ENCODE data around the gene AFG1L. TPM values are rescaled to one million over a fixed set of nuclear protein-coding genes. Genes with fewer than 3 reads are reported as not detected.

The AFG1L gene
- total and polyA plus RNA-seq, 7 donors = 2.4 to 10.4 (median 5.4) TPM

- intact Hi-C loops (cut with DNase I) = loop anchor here (10.0 kb wide), 2 partner anchors 237 to 377 kb away; no protein-coding TSS in a partner anchor
- Histone ChIP-seq H3K27me3 (ENCODE audit: insufficient read depth in 3 of 3, low read length in 2 of 3) (no peaks in the 10 kb centered on the region), H3K4me3 (no peak overlapping the region), H3K4me1 (no peaks in the 10 kb centered on the region), H3K9me3 (no peaks in the 10 kb centered on the region), H3K36me3 (ENCODE audit: insufficient read depth in 1 of 2, low read depth in 1 of 2) (no peaks in the 10 kb centered on the region), H3K27ac (no peak overlapping the region)
- peak; percentile 57 for TF ChIP-seq CTCF (IDR thresholded peaks at IDR 0.05)
- ATAC-seq (peak; percentile 64 to 85 (median 66)), DNase-seq (no peak)
Measured at GRCh38 chr6:108492131-108492766, 197.4 kb downstream of the AFG1L start.

GRCh38 chr6:108494434-108494833 is 199.6 kb downstream of the AFG1L start:
- no peak for ATAC-seq
- intact Hi-C loops (cut with DNase I) = loop anchor here (10.0 kb wide), 2 partner anchors 240 to 380 kb away; no protein-coding TSS in a partner anchor

DNA sequence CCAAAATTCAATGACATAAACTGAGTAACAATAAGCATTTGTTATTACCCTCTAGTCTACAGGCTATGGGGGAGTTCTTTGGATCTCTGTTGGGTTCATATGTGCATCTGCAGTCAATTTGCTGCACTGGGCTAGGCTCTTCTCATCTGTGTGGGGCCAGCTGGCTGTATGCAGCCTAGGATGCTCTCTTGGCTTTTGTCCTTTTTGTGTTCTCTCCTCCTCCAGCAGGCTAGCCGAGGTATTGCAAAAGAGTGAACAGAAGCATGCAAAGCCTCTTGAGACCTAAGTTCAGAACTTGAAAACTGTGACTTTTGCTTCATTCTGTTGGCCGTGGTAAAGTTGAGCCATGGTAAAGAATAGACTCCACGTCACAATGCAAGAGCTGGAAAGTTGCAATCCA is 203.0 kb downstream of the AFG1L start:
- no peak for TF ChIP-seq CTCF (IDR thresholded peaks at IDR 0.05)
- WGBS, 3 donors = 49 to 56% (median 55%) methylated on average over 3 of the region's 3 CpGs
- DNase-seq (no peak), ATAC-seq (peak in 2 of 4 donors; percentile 33 to 34)
- H3K27me3 ChIP-seq (ENCODE audit: insufficient read depth in 3 of 3, low read length in 2 of 3) = no peaks in the 10 kb centered on the region
- H3K27ac ChIP-seq = no peak overlapping the region
- intact Hi-C loops (cut with DNase I) = loop anchor here (5.0 to 10.0 kb wide), 3 partner anchors 243 to 386 kb away; no protein-coding TSS in a partner anchor
- no peaks in the 10 kb centered on the region for H3K9me3 ChIP-seq
- H3K4me1 ChIP-seq = no peaks in the 10 kb centered on the region
- H3K36me3 ChIP-seq (ENCODE audit: insufficient read depth in 1 of 2, low read depth in 1 of 2) = no peaks in the 10 kb centered on the region
- H3K4me3 ChIP-seq = no peak overlapping the region

More at GRCh38 chr6:108494434-108494833, 199.6 kb downstream of the AFG1L start:
- Histone ChIP-seq H3K4me1 (no peaks in the 10 kb centered on the region), H3K27ac (no peak overlapping the region), H3K9me3 (no peaks in the 10 kb centered on the region), H3K4me3 (no peak overlapping the region), H3K27me3 (ENCODE audit: insufficient read depth in 3 of 3, low read length in 2 of 3) (no peaks in the 10 kb centered on the region), H3K36me3 (ENCODE audit: insufficient read depth in 1 of 2, low read depth in 1 of 2) (no peaks in the 10 kb centered on the region)
- no peak for TF ChIP-seq CTCF (IDR thresholded peaks at IDR 0.05)
- 86 to 98% (median 91%) methylated on average over 2 of the region's 2 CpGs for WGBS, 3 donors
- no peak for DNase-seq

- no peaks in the 10 kb centered on the region for H3K27me3 ChIP-seq (ENCODE audit: insufficient read depth in 3 of 3, low read length in 2 of 3)
- TF ChIP-seq CTCF (IDR thresholded peaks at IDR 0.05) = no peak
- no peaks in the 10 kb centered on the region for H3K4me1 ChIP-seq
- H3K27ac ChIP-seq = no peak overlapping the region
- intact Hi-C loops (cut with DNase I) = no loop called here
- WGBS, 3 donors = 59 to 63% (median 60%) methylated on average over 3 of the region's 3 CpGs
- no peaks in the 10 kb centered on the region for H3K36me3 ChIP-seq (ENCODE audit: insufficient read depth in 1 of 2, low read depth in 1 of 2)
- ATAC-seq = no peak
- DNase-seq = no peak
- no peak overlapping the region for H3K4me3 ChIP-seq
- no peaks in the 10 kb centered on the region for H3K9me3 ChIP-seq
Measured at GRCh38 chr6:108501559-108501958, 206.7 kb downstream of the AFG1L start.

- intact Hi-C loops (cut with DNase I) = no loop called here
- 95 to 98% (median 96%) methylated on average over 1 of the region's 1 CpG for WGBS, 3 donors
- DNase-seq (no peak), ATAC-seq (no peak)
- TF ChIP-seq CTCF (IDR thresholded peaks at IDR 0.05) = no peak
- H3K9me3 ChIP-seq = no peaks in the 10 kb centered on the region
- no peak overlapping the region for H3K27ac ChIP-seq
- no peaks in the 10 kb centered on the region for H3K27me3 ChIP-seq (ENCODE audit: insufficient read depth in 3 of 3, low read length in 2 of 3)
- no peaks in the 10 kb centered on the region for H3K36me3 ChIP-seq (ENCODE audit: insufficient read depth in 1 of 2, low read depth in 1 of 2)
- H3K4me1 ChIP-seq = no peaks in the 10 kb centered on the region
- H3K4me3 ChIP-seq = no peak overlapping the region
Measured at GRCh38 chr6:108502832-108503231, 208.0 kb downstream of the AFG1L start.
